GM12873 (cell line): ENCODE data around the gene C4orf36.

ENCODE experiments used
- CTCF ChIP-seq: IDR thresholded peaks from 2 replicates; pipeline ENCODE4 v1.5.1; 2012; ENCODE audit warnings: low read depth, mild to moderate bottlenecking, moderate library complexity, low read length, control low read depth; ENCODE audit not compliant: insufficient read depth; ENCODE audit errors: missing control alignments

C4orf36 gene

GRCh38 chr4:86834901-86835300 is 57.3 kb downstream of the C4orf36 start:
- TF ChIP-seq CTCF = no peak

GRCh38 chr4:86833615-86834014 is 58.6 kb downstream of the C4orf36 start:
- TF ChIP-seq CTCF = no peak

- no peak for TF ChIP-seq CTCF
These were observed 60.7 kb downstream of the C4orf36 start for GRCh38 chr4:86831262-86832130.
